NB4 (cell line): Measurements from ENCODE around the gene HS3ST3B1.

Source experiments
- DNase-seq: peaks from one replicate; pipeline ENCODE4 v3.0.0; 2010; ENCODE audit warnings: low read depth
- H3K4me3 ChIP-seq: one replicate; pipeline ENCODE4 v1.5.1; 2011; ENCODE audit warnings: mild to moderate bottlenecking, low read depth, low read length, moderate library complexity
- MYC ChIP-seq: IDR thresholded peaks from 2 replicates; pipeline ENCODE4 v1.6.1; 2011; ENCODE audit warnings: low read depth, low read length
- POLR2A ChIP-seq: IDR thresholded peaks from 2 replicates; pipeline ENCODE4 v1.6.1; 2011; ENCODE audit warnings: mild to moderate bottlenecking; ENCODE audit not compliant: insufficient read length; ENCODE audit errors: extremely low read depth
- TF ChIP-seq, protein P1 (sequence below): IDR thresholded peaks from 2 replicates; pipeline ENCODE4 v1.6.1; 2011; ENCODE audit warnings: low read depth, low read length
- TF ChIP-seq, protein P2 (sequence below): IDR thresholded peaks from one replicate; pipeline ENCODE4 v1.5.1; 2012; ENCODE audit warnings: low read depth, low read length

Gene HS3ST3B1

DNA sequence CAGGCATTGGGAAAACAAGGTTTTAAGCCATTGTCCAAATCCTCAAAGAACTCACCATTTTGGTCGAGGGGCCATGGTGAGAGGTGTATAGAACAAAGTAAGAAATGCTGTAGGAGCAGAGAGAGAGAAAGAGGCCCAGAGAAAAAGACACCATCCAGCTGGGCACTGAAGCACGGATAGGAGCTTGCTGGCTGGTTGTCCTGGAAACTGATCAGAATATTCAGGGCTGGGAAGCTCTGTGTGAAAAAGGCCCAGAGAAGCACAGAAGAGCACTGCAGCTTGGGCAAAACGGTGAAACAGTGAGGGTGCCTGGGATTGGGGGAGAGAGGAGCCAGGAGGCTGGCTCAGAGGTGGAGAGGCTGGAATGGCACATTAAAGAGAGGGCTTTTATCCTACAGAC, 16.5 kb downstream of the HS3ST3B1 start:
- TF ChIP-seq MYC (no peak), POLR2A (no peak)
- TF ChIP-seq, protein P1, sequence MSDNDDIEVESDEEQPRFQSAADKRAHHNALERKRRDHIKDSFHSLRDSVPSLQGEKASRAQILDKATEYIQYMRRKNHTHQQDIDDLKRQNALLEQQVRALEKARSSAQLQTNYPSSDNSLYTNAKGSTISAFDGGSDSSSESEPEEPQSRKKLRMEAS = no peak
- TF ChIP-seq, protein P2, sequence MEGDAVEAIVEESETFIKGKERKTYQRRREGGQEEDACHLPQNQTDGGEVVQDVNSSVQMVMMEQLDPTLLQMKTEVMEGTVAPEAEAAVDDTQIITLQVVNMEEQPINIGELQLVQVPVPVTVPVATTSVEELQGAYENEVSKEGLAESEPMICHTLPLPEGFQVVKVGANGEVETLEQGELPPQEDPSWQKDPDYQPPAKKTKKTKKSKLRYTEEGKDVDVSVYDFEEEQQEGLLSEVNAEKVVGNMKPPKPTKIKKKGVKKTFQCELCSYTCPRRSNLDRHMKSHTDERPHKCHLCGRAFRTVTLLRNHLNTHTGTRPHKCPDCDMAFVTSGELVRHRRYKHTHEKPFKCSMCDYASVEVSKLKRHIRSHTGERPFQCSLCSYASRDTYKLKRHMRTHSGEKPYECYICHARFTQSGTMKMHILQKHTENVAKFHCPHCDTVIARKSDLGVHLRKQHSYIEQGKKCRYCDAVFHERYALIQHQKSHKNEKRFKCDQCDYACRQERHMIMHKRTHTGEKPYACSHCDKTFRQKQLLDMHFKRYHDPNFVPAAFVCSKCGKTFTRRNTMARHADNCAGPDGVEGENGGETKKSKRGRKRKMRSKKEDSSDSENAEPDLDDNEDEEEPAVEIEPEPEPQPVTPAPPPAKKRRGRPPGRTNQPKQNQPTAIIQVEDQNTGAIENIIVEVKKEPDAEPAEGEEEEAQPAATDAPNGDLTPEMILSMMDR = no peak
- no peak for DNase-seq
- no peak overlapping the region for H3K4me3 ChIP-seq

DNA sequence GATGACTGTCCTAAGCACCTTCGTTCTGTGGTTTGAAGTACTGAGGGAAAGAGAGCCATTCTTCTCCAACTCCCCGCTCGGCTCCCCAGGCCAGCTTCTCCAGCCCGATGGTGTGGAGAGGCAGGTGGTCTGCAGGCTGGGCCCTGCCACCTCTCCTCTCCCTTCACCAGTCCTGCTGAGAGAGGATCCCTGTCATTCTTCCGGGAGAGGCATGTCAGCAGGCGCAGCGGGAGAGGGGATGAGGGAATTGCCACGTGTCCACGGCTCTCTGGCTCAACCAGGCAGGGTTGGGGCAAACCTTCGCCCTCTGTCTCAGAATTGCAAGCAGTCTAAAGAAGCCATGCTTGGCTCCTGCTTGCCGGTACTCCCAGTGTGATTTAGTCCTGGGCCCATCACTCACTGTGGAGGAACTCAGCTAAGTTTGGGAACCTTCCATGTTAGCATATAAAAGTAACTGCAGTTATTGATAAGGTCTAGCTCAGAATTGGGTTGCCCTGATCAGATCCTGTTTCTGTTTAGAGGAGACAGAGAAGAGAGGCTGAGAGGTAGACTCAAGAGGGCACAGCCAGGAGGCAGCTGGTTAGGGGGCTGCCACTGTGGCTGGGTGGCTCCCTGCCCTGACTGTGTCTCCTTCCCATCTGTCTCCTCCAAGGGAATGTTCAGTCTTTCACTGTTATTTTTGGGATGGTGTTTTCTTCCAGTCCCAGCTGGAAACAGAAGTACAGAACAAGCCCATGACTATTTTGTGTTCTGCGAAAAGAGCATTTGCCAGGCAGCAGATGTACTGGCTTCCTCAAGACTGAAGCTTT, 17.4 kb downstream of the HS3ST3B1 start:
- no peak overlapping the region for H3K4me3 ChIP-seq
- TF ChIP-seq POLR2A = no peak
- TF ChIP-seq, protein P2 = no peak
- TF ChIP-seq MYC = no peak
- TF ChIP-seq, protein P1 = no peak
- DNase-seq = no peak

DNA sequence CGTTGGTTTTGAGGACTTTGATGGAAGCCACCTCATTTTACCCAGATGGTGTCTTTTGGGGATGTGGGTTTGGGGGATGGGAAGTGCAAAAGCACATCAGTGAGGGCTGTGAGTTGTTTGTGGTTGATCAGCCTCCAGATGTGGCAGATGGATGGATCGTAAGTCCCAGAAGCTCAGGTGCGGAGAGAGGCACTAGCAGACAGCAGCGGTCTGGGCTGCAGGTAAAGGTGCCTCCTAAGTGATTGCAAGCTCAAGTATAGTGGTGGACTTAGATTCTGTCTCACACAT, 18.0 kb downstream of the HS3ST3B1 start:
- TF ChIP-seq POLR2A = no peak
- no peak for TF ChIP-seq MYC
- TF ChIP-seq, protein P2 = no peak
- TF ChIP-seq, protein P1 = no peak
- no peak for DNase-seq
- H3K4me3 ChIP-seq = no peak overlapping the region

DNA sequence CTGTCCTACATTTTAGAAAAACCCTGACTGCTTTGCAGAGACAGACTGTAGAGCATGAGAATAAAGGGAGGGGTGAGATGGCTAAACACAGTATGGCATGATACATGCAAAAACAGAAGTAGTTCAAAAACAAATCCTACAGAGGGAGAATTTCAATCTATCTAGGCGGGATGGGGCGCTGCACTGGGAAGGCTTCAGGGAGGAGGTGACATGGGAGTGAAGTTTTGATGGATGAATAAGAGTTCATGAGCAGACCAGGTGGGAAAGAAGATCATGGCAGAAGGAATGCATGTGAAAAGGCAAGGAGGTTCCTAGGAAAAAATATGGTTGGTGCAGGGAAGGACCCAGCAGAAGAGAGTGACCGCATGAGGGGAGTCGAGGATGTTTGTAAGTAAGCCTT, 19.2 kb downstream of the HS3ST3B1 start:
- TF ChIP-seq POLR2A (no peak), MYC (no peak)
- TF ChIP-seq, protein P2 = no peak
- TF ChIP-seq, protein P1 = no peak
- no peak for DNase-seq
- no peak overlapping the region for H3K4me3 ChIP-seq

DNA sequence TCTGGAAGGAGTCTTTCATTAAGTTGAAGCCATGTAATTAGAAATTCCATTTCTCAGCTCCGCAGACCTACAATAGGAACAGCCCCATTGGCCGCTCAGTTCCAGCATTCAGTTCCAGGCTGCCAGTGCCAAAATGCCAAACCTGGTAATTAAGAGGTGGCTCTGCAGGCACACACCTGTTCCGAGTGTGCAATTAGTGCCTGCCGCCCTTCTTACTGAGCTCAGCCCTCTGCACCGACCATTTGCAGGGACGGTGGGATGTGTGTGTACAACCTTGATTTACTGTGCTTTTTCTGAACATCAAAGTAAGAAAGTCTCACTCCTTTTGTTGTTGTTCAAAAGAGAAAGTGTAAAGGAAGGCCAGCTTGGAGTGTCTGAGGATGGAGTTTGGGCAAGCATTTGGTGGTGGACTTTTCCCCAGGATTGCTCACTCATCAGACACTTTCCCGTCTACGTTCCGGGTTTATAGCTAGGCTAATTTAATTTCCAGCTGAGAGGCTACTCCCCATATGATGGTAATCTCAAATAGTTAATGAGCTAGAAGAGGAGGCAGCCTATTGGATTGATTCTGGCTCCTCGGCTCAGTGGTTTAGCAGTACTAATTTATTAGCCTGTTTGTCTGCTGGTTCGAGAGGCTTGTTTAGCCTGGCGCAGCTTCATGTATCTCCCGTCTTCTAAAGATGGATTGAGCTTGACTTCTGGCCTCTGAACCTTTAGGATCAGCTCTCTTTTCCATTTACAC, 20.0 kb downstream of the HS3ST3B1 start:
- H3K4me3 ChIP-seq = no peak overlapping the region
- no peak for DNase-seq
- TF ChIP-seq, protein P2 = no peak
- TF ChIP-seq, protein P1 = no peak
- no peak for TF ChIP-seq POLR2A
- TF ChIP-seq MYC = no peak
